ENCODE results near the gene ZSCAN5A. TPM values are rescaled to one million over a fixed set of nuclear protein-coding genes. Genes with fewer than 3 reads are reported as not detected.

ZSCAN5A gene
- total and polyA plus RNA-seq, 10 of the 15 experiments (the other 5 are each of a cell fraction or from before 2014, with no cell fraction given), result 5.5 to 12.0 (median 8.7) TPM

- Histone ChIP-seq H3K79me2 (ENCODE audit: control insufficient read depth, insufficient read depth, low read length) (no peaks in the 10 kb centered on the region), H3K9me3 (replicated peaks; ENCODE audit: control insufficient read depth, insufficient read depth, low read length) (no peaks in the 10 kb centered on the region), H3K36me3 (ENCODE audit: control insufficient read depth in 2 of 2, insufficient read depth in 2 of 2, low read length in 1 of 2) (no peaks in the 10 kb centered on the region), H3K4me1 (ENCODE audit: control insufficient read depth, insufficient read depth, low read length) (no peaks in the 10 kb centered on the region), H3K4me3 (no peak overlapping the region), H2AFZ (ENCODE audit: control insufficient read depth, low read depth, low read length) (no peak overlapping the region), H3K9ac (ENCODE audit: control insufficient read depth, insufficient read depth, low read length) (no peak overlapping the region), H4K20me1 (ENCODE audit: control insufficient read depth, insufficient read depth) (no peaks in the 10 kb centered on the region), H3K27me3 (replicated peaks in 1 of 2; ENCODE audit: control insufficient read depth in 2 of 2, insufficient read depth in 2 of 2, low read length in 1 of 2) (no peaks in the 10 kb centered on the region), H3K4me2 (ENCODE audit: control insufficient read depth, insufficient read depth) (no peak overlapping the region), H3K27ac (ENCODE audit: control insufficient read depth, insufficient read depth) (no peak overlapping the region)
- ChIA-PET CTCF (interaction anchor here (1.0 to 1.5 kb wide), 3 partner anchors 11 to 689 kb away, joined by 3 to 5 read pairs (median 4); no protein-coding TSS in a partner anchor), RAD21 (ENCODE audit: unreplicated experiment) (interaction anchor here (0.9 kb wide), 1 partner anchor 68 kb away, joined by 3 read pairs; no protein-coding TSS in a partner anchor), SMC1A (ENCODE audit: uncharacterized antibody, unreplicated experiment) (interaction anchor here (0.8 kb wide), 1 partner anchor 12 kb away, joined by 3 read pairs; no protein-coding TSS in a partner anchor), POLR2A (no interaction called here)
- 54% methylated on average over 7 of the region's 7 CpGs for WGBS (ENCODE audit: insufficient coverage, insufficient replicate concordance, low lambda C conversion rate, missing lambda C conversion rate)
- in situ Hi-C loops (cut with MboI), result no loop called here
- no peak for DNase-seq (ENCODE audit: low read depth, low spot score)
- FAIRE-seq, result peak; percentile 23
- intact Hi-C loops (cut with micrococcal nuclease; ENCODE audit: unreplicated experiment), result no loop called here
- TF ChIP-seq RUNX3 (IDR thresholded peaks at IDR 0.05; ENCODE audit: low read length), result no peak
- TF ChIP-seq SPI1 (IDR thresholded peaks at IDR 0.05; ENCODE audit: borderline replicate concordance, insufficient read depth, low read depth, low read length), result peak; percentile 93
- 0 out of 2 replicates have a peak, but pooled peaks have one; percentile 47 for TF ChIP-seq ATF7 (IDR thresholded peaks at IDR 0.05; ENCODE audit: low read depth)
- TF ChIP-seq CREB1 (IDR thresholded peaks at IDR 0.05; ENCODE audit: low read depth), result no peak
- no peak for TF ChIP-seq CHD4 (IDR thresholded peaks at IDR 0.05)
- BruUV-seq (replicated peaks), result no TSS peak
- peak; percentile 55 for ATAC-seq
Measured at GRCh38 chr19:56321989-56322440, 7.4 kb upstream of the ZSCAN5A start.

GRCh38 chr19:56321254-56321988 lies 6.8 kb upstream of the ZSCAN5A start:
- in situ Hi-C loops (cut with MboI), result no loop called here
- H3K27ac ChIP-seq (ENCODE audit: control insufficient read depth, insufficient read depth), result no peak overlapping the region
- no peaks in the 10 kb centered on the region for H3K79me2 ChIP-seq (ENCODE audit: control insufficient read depth, insufficient read depth, low read length)
- no peaks in the 10 kb centered on the region for H3K27me3 ChIP-seq (replicated peaks in 1 of 2; ENCODE audit: control insufficient read depth in 2 of 2, insufficient read depth in 2 of 2, low read length in 1 of 2)
- H3K36me3 ChIP-seq (ENCODE audit: control insufficient read depth in 2 of 2, insufficient read depth in 2 of 2, low read length in 1 of 2), result no peaks in the 10 kb centered on the region
- H3K4me3 ChIP-seq, result no peak overlapping the region
- intact Hi-C loops (cut with micrococcal nuclease; ENCODE audit: unreplicated experiment), result no loop called here
- no peak overlapping the region for H3K4me2 ChIP-seq (ENCODE audit: control insufficient read depth, insufficient read depth)
- no peak for DNase-seq (ENCODE audit: low read depth, low spot score)
- no peak overlapping the region for H3K9ac ChIP-seq (ENCODE audit: control insufficient read depth, insufficient read depth, low read length)
- WGBS (ENCODE audit: insufficient coverage, insufficient replicate concordance, low lambda C conversion rate, missing lambda C conversion rate), result 76% methylated on average over 8 of the region's 8 CpGs
- no peak overlapping the region for H2AFZ ChIP-seq (ENCODE audit: control insufficient read depth, low read depth, low read length)
- H3K9me3 ChIP-seq (replicated peaks; ENCODE audit: control insufficient read depth, insufficient read depth, low read length), result no peaks in the 10 kb centered on the region
- CTCF ChIA-PET, result interaction anchor here (1.0 to 1.5 kb wide), 4 partner anchors 12 to 688 kb away, joined by 3 to 5 read pairs (median 4); no protein-coding TSS in a partner anchor
- SMC1A ChIA-PET (ENCODE audit: uncharacterized antibody, unreplicated experiment), result interaction anchor here (0.8 kb wide), 2 partner anchors 12 kb away, joined by 3 read pairs; no protein-coding TSS in a partner anchor
- H3K4me1 ChIP-seq (ENCODE audit: control insufficient read depth, insufficient read depth, low read length), result no peaks in the 10 kb centered on the region
- ATAC-seq, result no peak
- FAIRE-seq, result no peak
- RAD21 ChIA-PET (ENCODE audit: unreplicated experiment), result interaction anchor here (0.9 kb wide), 1 partner anchor 68 kb away, joined by 3 read pairs; no protein-coding TSS in a partner anchor
- no TSS peak for BruUV-seq (replicated peaks)
- POLR2A ChIA-PET, result interaction anchor here (0.6 kb wide), 1 partner anchor 900 kb away, joined by 7 read pairs; no protein-coding TSS in a partner anchor
- H4K20me1 ChIP-seq (ENCODE audit: control insufficient read depth, insufficient read depth), result no peaks in the 10 kb centered on the region
- no peak for TF ChIP-seq YY1 (IDR thresholded peaks at IDR 0.05; ENCODE audit: low read depth, low read length)
- no peak for TF ChIP-seq SREBF2 (IDR thresholded peaks at IDR 0.05; ENCODE audit: low read length)
- no peak for TF ChIP-seq ZNF207 (IDR thresholded peaks at IDR 0.05; ENCODE audit: borderline replicate concordance)
- TF ChIP-seq FOXK2 (IDR thresholded peaks at IDR 0.05), result no peak
- TF ChIP-seq ATF3 (IDR thresholded peaks at IDR 0.05; ENCODE audit: borderline replicate concordance, extremely low read depth, low read depth, low read length), result no peak
- TF ChIP-seq ZZZ3 (IDR thresholded peaks at IDR 0.05; ENCODE audit: control insufficient read depth, insufficient read length, low read depth), result no peak
- no peak for TF ChIP-seq PML (IDR thresholded peaks at IDR 0.05; ENCODE audit: low read length)
- TF ChIP-seq MEF2B (IDR thresholded peaks at IDR 0.05; ENCODE audit: partially characterized antibody, poor library complexity, severe bottlenecking), result no peak
- no peak for TF ChIP-seq HDGF (IDR thresholded peaks at IDR 0.05)
- no peak for TF ChIP-seq CHD1 (IDR thresholded peaks at IDR 0.05; ENCODE audit: low read depth, low read length)
- TF ChIP-seq MLLT1 (IDR thresholded peaks at IDR 0.05), result no peak
- no peak for TF ChIP-seq RELA (IDR thresholded peaks at IDR 0.05; ENCODE audit: borderline replicate concordance, partially characterized antibody)

Measured in GM12878 (cell line).